Skeletal muscle satellite cell (primary cell): ENCODE measurements around the gene TRAFD1. TPM values are rescaled to one million over a fixed set of nuclear protein-coding genes. Genes with fewer than 3 reads are reported as not detected.
A peak's percentile ranks its signal among the peaks of the same experiment; 100 is the strongest.
"Not testable (repeated sequence)": the region's sequence is repeated elsewhere in the genome, so short reads cannot be mapped to it uniquely, and the experiment has no call there.

Source experiments
- H3K27me3 ChIP-seq: 2 replicates; pipeline ENCODE4 v1.7.0; 2013; ENCODE audit warnings: low read length; ENCODE audit not compliant: control insufficient read depth, insufficient read depth
- H3K36me3 ChIP-seq: 2 replicates; pipeline ENCODE4 v1.7.0; 2013; ENCODE audit warnings: mild to moderate bottlenecking, control low read depth, low read length; ENCODE audit not compliant: insufficient read depth
- H3K4me1 ChIP-seq: 2 replicates; pipeline ENCODE4 v1.7.0; 2013; ENCODE audit warnings: low read length; ENCODE audit not compliant: control insufficient read depth, insufficient read depth
- H3K4me2 ChIP-seq: 2 replicates; pipeline ENCODE4 v1.7.0; 2013; ENCODE audit warnings: mild to moderate bottlenecking, low read length
- H3K4me3 ChIP-seq: 2 replicates; pipeline ENCODE4 v1.7.0; 2013; ENCODE audit warnings: low read length
- H3K9ac ChIP-seq: 2 replicates; pipeline ENCODE4 v1.7.0; 2013; ENCODE audit warnings: mild to moderate bottlenecking, low read depth, low read length, moderate library complexity
- H3K9me3 ChIP-seq: replicated peaks from 2 replicates; pipeline ENCODE4 v1.7.0; 2013; ENCODE audit warnings: mild to moderate bottlenecking, control low read depth, low read length
- total RNA-seq: library from RNA; depleted of rRNA; stranded (reverse); fragments of >200 nt; gene quantifications from 2 replicates; pipeline ENCODE4 v1.2.3, GENCODE V29; 2012; rRNA removed

TRAFD1 gene, protein sequence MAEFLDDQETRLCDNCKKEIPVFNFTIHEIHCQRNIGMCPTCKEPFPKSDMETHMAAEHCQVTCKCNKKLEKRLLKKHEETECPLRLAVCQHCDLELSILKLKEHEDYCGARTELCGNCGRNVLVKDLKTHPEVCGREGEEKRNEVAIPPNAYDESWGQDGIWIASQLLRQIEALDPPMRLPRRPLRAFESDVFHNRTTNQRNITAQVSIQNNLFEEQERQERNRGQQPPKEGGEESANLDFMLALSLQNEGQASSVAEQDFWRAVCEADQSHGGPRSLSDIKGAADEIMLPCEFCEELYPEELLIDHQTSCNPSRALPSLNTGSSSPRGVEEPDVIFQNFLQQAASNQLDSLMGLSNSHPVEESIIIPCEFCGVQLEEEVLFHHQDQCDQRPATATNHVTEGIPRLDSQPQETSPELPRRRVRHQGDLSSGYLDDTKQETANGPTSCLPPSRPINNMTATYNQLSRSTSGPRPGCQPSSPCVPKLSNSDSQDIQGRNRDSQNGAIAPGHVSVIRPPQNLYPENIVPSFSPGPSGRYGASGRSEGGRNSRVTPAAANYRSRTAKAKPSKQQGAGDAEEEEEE
- 24.5 and 28.6 TPM in 2 replicates for total RNA-seq

- Histone ChIP-seq H3K9me3 (no peaks in the 10 kb centered on the region), H3K27me3 (no peaks in the 10 kb centered on the region), H3K4me1 (peaks cover 18% of the 10 kb centered on the region), H3K9ac (peak within 1 kb of the TSS; percentile 95), H3K4me3 (peak within 1 kb of the TSS; percentile 97), H3K4me2 (peak within 1 kb of the TSS; percentile 97), H3K36me3 (no peaks in the 10 kb centered on the region)
These were observed at the start of gene TRAFD1 for GRCh38 chr12:112125250-112125999. TRAFD1 (plus strand) TSS chr12:112125560; CDS start chr12:112130523, 4,963 bp downstream.

- Histone ChIP-seq H3K4me3 (no peak overlapping the region), H3K27me3 (no peaks in the 10 kb centered on the region), H3K9me3 (no peaks in the 10 kb centered on the region), H3K9ac (no peak overlapping the region), H3K36me3 (peaks cover 37% of the 10 kb centered on the region), H3K4me1 (peaks cover 7% of the 10 kb centered on the region), H3K4me2 (no peak overlapping the region)
These were observed 38.1 kb upstream of the TRAFD1 start for GRCh38 chr12:112087055-112087850.

GRCh38 chr12:112087851-112088250 lies 37.5 kb upstream of the TRAFD1 start:
- no peak overlapping the region for H3K4me3 ChIP-seq

DNA sequence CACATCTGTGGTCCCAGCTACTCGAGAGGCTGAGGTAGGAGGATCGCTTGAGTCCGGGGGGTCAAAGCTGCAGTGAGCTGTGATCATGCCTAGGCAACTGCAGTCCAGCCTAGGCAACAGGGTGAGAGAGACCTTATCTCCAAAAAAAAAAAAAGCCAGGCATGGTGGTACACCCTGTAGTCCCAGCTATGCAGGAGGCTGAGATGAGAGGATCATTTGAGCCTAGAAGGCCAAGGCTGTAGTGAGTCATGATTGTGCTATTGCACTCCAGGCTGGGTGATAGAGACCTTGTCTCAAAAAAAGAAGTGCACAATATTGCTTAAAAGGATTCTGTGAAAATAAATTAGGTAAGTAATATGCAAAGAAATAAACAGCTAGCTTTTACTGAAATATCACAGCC lies 33.8 kb upstream of the TRAFD1 start:
- Histone ChIP-seq H3K9me3 (no peaks in the 10 kb centered on the region), H3K27me3 (no peaks in the 10 kb centered on the region), H3K4me1 (peaks cover 11% of the 10 kb centered on the region), H3K4me3 (no peak overlapping the region), H3K4me2 (no peak overlapping the region), H3K36me3 (peaks cover 44% of the 10 kb centered on the region), H3K9ac (no peak overlapping the region)

More at GRCh38 chr12:112087851-112088250, 37.5 kb upstream of the TRAFD1 start:
- Histone ChIP-seq H3K9ac (no peak overlapping the region), H3K36me3 (peaks cover 36% of the 10 kb centered on the region), H3K4me2 (no peak overlapping the region), H3K27me3 (no peaks in the 10 kb centered on the region), H3K4me1 (peaks cover 7% of the 10 kb centered on the region), H3K9me3 (no peaks in the 10 kb centered on the region)

DNA sequence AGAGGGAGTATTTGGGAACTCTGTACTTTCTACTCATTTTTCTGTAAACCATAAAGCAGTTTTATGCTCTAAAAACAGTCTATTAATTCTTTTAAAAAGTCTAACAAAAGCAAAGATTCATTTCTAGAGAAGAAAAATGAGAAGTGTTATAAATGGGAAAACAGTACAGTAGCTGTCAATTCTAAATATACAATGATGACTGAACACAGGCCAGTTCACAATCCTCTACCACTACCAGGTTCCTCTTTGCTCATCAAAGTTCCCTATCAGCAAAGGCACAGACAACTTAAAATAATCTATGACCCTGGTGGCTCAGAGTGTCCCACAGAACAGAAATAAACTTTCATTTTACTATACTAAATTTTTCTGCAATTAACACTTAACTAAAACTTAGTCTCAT lies 29.3 kb upstream of the TRAFD1 start:
- Histone ChIP-seq H3K4me2 (peak overlapping the region; percentile 54), H3K4me1 (peaks cover 23% of the 10 kb centered on the region), H3K4me3 (no peak overlapping the region), H3K27me3 (no peaks in the 10 kb centered on the region), H3K9ac (no peak overlapping the region), H3K9me3 (no peaks in the 10 kb centered on the region), H3K36me3 (peaks cover 31% of the 10 kb centered on the region)

- no peak overlapping the region for H3K9ac ChIP-seq
- H3K4me3 ChIP-seq: no peak overlapping the region
- H3K36me3 ChIP-seq: peaks cover 28% of the 10 kb centered on the region
These were observed 28.7 kb upstream of the TRAFD1 start for GRCh38 chr12:112096667-112097066.

GRCh38 chr12:112097641-112098040 lies 27.7 kb upstream of the TRAFD1 start:
- H3K4me2 ChIP-seq: no peak overlapping the region
- H3K27me3 ChIP-seq: no peaks in the 10 kb centered on the region
- H3K9me3 ChIP-seq: no peaks in the 10 kb centered on the region
- H3K4me1 ChIP-seq: peaks cover 23% of the 10 kb centered on the region
- H3K4me3 ChIP-seq: no peak overlapping the region
- peaks cover 27% of the 10 kb centered on the region for H3K36me3 ChIP-seq
- H3K9ac ChIP-seq: no peak overlapping the region

More at GRCh38 chr12:112096667-112097066, 28.7 kb upstream of the TRAFD1 start:
- peak overlapping the region; percentile 54 for H3K4me2 ChIP-seq
- no peaks in the 10 kb centered on the region for H3K9me3 ChIP-seq
- peaks cover 23% of the 10 kb centered on the region for H3K4me1 ChIP-seq
- no peaks in the 10 kb centered on the region for H3K27me3 ChIP-seq

- H3K4me2 ChIP-seq, H3K9me3 ChIP-seq, H3K27me3 ChIP-seq, H3K9ac ChIP-seq, H3K4me3 ChIP-seq: not testable (repeated sequence)
- Histone ChIP-seq H3K4me1 (peaks cover 28% of the 10 kb centered on the region), H3K36me3 (peaks cover 22% of the 10 kb centered on the region)
These were observed 24.9 kb upstream of the TRAFD1 start for GRCh38 chr12:112100500-112100899.

- Histone ChIP-seq H3K4me2 (no peak overlapping the region), H3K4me1 (peaks cover 29% of the 10 kb centered on the region), H3K27me3 (no peaks in the 10 kb centered on the region), H3K9me3 (no peaks in the 10 kb centered on the region), H3K36me3 (peaks cover 24% of the 10 kb centered on the region), H3K4me3 (no peak overlapping the region), H3K9ac (no peak overlapping the region)
These were observed 23.2 kb upstream of the TRAFD1 start for GRCh38 chr12:112102127-112102526.

GRCh38 chr12:112102746-112103145 lies 22.6 kb upstream of the TRAFD1 start:
- not testable (repeated sequence) for H3K4me3 ChIP-seq, H3K9me3 ChIP-seq, H3K9ac ChIP-seq, H3K27me3 ChIP-seq, H3K4me2 ChIP-seq
- Histone ChIP-seq H3K36me3 (peaks cover 24% of the 10 kb centered on the region), H3K4me1 (peaks cover 28% of the 10 kb centered on the region)
